A673 (cell line): Measurements from ENCODE around the gene CPEB4. TPM values are rescaled to one million over a fixed set of nuclear protein-coding genes. Genes with fewer than 3 reads are reported as not detected.

ENCODE experiments used
- BruUV-seq: library from RNA; stranded (reverse); fragments of 400-500 nt; replicated peaks from 2 replicates; lab custom pipeline; 2021; lab: Mats Ljungman, UMichigan
- CTCF ChIA-PET: fragments of 300-600 bp; sonication (Branson Sonifier 250); formaldehyde crosslinking; loops from one replicate; lab custom pipeline; 2022; ENCODE audit warnings: antibody characterized with exemption; lab: Charles Lee
- POLR2A ChIA-PET: fragments of 300-600 bp; sonication (Branson Sonifier 250); formaldehyde crosslinking; loops from one replicate; lab custom pipeline; 2022; ENCODE audit warnings: antibody characterized with exemption; ENCODE audit not compliant: low non-redundant PET; lab: Charles Lee
- DNase-seq: peaks from one replicate; pipeline ENCODE4 v3.0.0-alpha.2; 2015; ENCODE audit warnings: low spot score
- H3K27ac ChIP-seq: fragments of 200-600 bp; sonication (generic); 2 replicates; pipeline ENCODE4 v1.5.1; 2016; ENCODE audit warnings: mixed run types, low read depth, mild to moderate bottlenecking, mixed read lengths, antibody characterized with exemption, low read length; ENCODE audit not compliant: poor library complexity, severe bottlenecking
- H3K27me3 ChIP-seq: fragments of 200-600 bp; sonication (generic); replicated peaks from 2 replicates; pipeline ENCODE4 v1.6.1; 2017; ENCODE audit warnings: mixed run types, low read depth, mild to moderate bottlenecking, mixed read lengths, antibody characterized with exemption, low read length; ENCODE audit not compliant: insufficient read depth, poor library complexity
- H3K36me3 ChIP-seq: fragments of 200-600 bp; sonication (generic); 2 replicates; pipeline ENCODE4 v1.6.1; 2016; ENCODE audit warnings: mixed run types, mild to moderate bottlenecking, mixed read lengths, antibody characterized with exemption, low read length; ENCODE audit not compliant: insufficient read depth, poor library complexity, severe bottlenecking
- H3K4me1 ChIP-seq: fragments of 200-600 bp; sonication (generic); 2 replicates; pipeline ENCODE4 v1.6.1; 2017; ENCODE audit warnings: mixed run types, mild to moderate bottlenecking, mixed read lengths, antibody characterized with exemption, low read length; ENCODE audit not compliant: insufficient read depth, poor library complexity, severe bottlenecking
- H3K4me3 ChIP-seq: fragments of 200-600 bp; sonication (generic); 2 replicates; pipeline ENCODE4 v1.5.1; 2016; ENCODE audit warnings: low read depth, mixed run types, mild to moderate bottlenecking, mixed read lengths, low read length; ENCODE audit not compliant: poor library complexity, severe bottlenecking
- H3K9me3 ChIP-seq: fragments of 200-600 bp; sonication (generic); 2 replicates; pipeline ENCODE4 v1.6.1; 2016; ENCODE audit warnings: mixed run types, low read depth, mild to moderate bottlenecking, mixed read lengths, antibody characterized with exemption, low read length; ENCODE audit not compliant: poor library complexity, severe bottlenecking
- EZH2 ChIP-seq: fragments of 200-600 bp; sonication (generic); IDR thresholded peaks from 2 replicates; pipeline ENCODE4 v1.6.1; 2017; ENCODE audit warnings: borderline replicate concordance, low read depth, mild to moderate bottlenecking, mixed read lengths, antibody characterized with exemption, low read length; ENCODE audit not compliant: poor library complexity, severe bottlenecking
- intact Hi-C: fragments of 100-400 bp; cut with micrococcal nuclease; formaldehyde crosslinking; loops from one replicate; pipeline ENCODE4 v1.10.0; 2022; ENCODE audit not compliant: unreplicated experiment
- total RNA-seq: library from RNA; stranded (reverse); gene quantifications from 2 replicates; pipeline ENCODE4 v1.2.3, GENCODE V29; 2021
- TF ChIP-seq, protein P1 (sequence below): fragments of 300-800, 200-600 bp; sonication (generic); conservative IDR thresholded peaks from 2 replicates; pipeline ENCODE4 v1.5.1; 2017; ENCODE audit warnings: low read depth, mild to moderate bottlenecking, antibody characterized with exemption, low read length, moderate library complexity, mixed read lengths

Gene CPEB4
- total RNA-seq, 1 experiment from 2014 or later: 1.6 TPM

GRCh38 chr5:173962436-173962972, 74.4 kb downstream of the CPEB4 start:
- Histone ChIP-seq H3K4me1 (no peaks in the 10 kb centered on the region), H3K36me3 (no peaks in the 10 kb centered on the region), H3K9me3 (no peaks in the 10 kb centered on the region), H3K4me3 (no peak overlapping the region), H3K27ac (no peak overlapping the region), H3K27me3 (no peaks in the 10 kb centered on the region)
- DNase-seq: no peak
- CTCF ChIA-PET: no interaction called here
- BruUV-seq: no TSS peak
- no peak for TF ChIP-seq EZH2
- TF ChIP-seq, protein P1, sequence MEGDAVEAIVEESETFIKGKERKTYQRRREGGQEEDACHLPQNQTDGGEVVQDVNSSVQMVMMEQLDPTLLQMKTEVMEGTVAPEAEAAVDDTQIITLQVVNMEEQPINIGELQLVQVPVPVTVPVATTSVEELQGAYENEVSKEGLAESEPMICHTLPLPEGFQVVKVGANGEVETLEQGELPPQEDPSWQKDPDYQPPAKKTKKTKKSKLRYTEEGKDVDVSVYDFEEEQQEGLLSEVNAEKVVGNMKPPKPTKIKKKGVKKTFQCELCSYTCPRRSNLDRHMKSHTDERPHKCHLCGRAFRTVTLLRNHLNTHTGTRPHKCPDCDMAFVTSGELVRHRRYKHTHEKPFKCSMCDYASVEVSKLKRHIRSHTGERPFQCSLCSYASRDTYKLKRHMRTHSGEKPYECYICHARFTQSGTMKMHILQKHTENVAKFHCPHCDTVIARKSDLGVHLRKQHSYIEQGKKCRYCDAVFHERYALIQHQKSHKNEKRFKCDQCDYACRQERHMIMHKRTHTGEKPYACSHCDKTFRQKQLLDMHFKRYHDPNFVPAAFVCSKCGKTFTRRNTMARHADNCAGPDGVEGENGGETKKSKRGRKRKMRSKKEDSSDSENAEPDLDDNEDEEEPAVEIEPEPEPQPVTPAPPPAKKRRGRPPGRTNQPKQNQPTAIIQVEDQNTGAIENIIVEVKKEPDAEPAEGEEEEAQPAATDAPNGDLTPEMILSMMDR: no peak
- intact Hi-C loops: no loop called here
- POLR2A ChIA-PET: interaction anchor here (1.0 kb wide), 1 partner anchor 10 kb away, joined by 4 read pairs; no protein-coding TSS in a partner anchor

- BruUV-seq: no TSS peak
- H3K4me1 ChIP-seq: no peaks in the 10 kb centered on the region
- intact Hi-C loops: no loop called here
Measured at GRCh38 chr5:173963182-173963838, 75.2 kb downstream of the CPEB4 start.

GRCh38 chr5:173963867-173964441, 75.8 kb downstream of the CPEB4 start:
- Histone ChIP-seq H3K36me3 (no peaks in the 10 kb centered on the region), H3K27me3 (no peaks in the 10 kb centered on the region), H3K9me3 (no peaks in the 10 kb centered on the region), H3K4me1 (no peaks in the 10 kb centered on the region), H3K4me3 (no peak overlapping the region), H3K27ac (no peak overlapping the region)
- ChIA-PET POLR2A (no interaction called here), CTCF (interaction anchor here (1.0 kb wide), 1 partner anchor 348 kb away, joined by 5 read pairs; the partner anchor contains the start of gene BOD1)
- no peak for DNase-seq
- no TSS peak for BruUV-seq
- intact Hi-C loops: no loop called here
- TF ChIP-seq, protein P1: no peak
- TF ChIP-seq EZH2: no peak

More at GRCh38 chr5:173963182-173963838, 75.2 kb downstream of the CPEB4 start:
- no peaks in the 10 kb centered on the region for H3K27me3 ChIP-seq
- no peaks in the 10 kb centered on the region for H3K36me3 ChIP-seq
- no peak overlapping the region for H3K4me3 ChIP-seq
- no peak overlapping the region for H3K27ac ChIP-seq
- no peaks in the 10 kb centered on the region for H3K9me3 ChIP-seq
- no peak for DNase-seq
- TF ChIP-seq, protein P1: no peak
- TF ChIP-seq EZH2: no peak
- POLR2A ChIA-PET: no interaction called here
- CTCF ChIA-PET: interaction anchor here (1.0 kb wide), 1 partner anchor 347 kb away, joined by 5 read pairs; the partner anchor contains the start of gene BOD1
